Measurements from ENCODE around the gene AMER2.
A peak's percentile ranks its signal among the peaks of the same experiment; 100 is the strongest.

AMER2 gene

GRCh38 chr13:25117312-25117711 lies 54.8 kb downstream of the AMER2 start:
- TF ChIP-seq CTCF (conservative IDR thresholded peaks at IDR 0.05) (no peak), ZFX (IDR thresholded peaks at IDR 0.05) (no peak)
- H3K27ac ChIP-seq = peak overlapping the region; percentile 62

- H3K27ac ChIP-seq = no peak overlapping the region
- TF ChIP-seq CTCF (conservative IDR thresholded peaks at IDR 0.05) = no peak; the same call in 1 of the 2 replicates
- TF ChIP-seq ZFX (IDR thresholded peaks at IDR 0.05) = no peak
Observed at GRCh38 chr13:25116044-25116443, 56.0 kb downstream of the AMER2 start.

- TF ChIP-seq CTCF (conservative IDR thresholded peaks at IDR 0.05) (peak; percentile 100), ZFX (IDR thresholded peaks at IDR 0.05) (no peak)
- no peak overlapping the region; the same call in 1 of the 2 replicates for H3K27ac ChIP-seq
Observed at GRCh38 chr13:25114220-25114619, 57.9 kb downstream of the AMER2 start.

GRCh38 chr13:25112695-25113255 lies 59.3 kb downstream of the AMER2 start:
- no peak overlapping the region for H3K27ac ChIP-seq
- no peak for TF ChIP-seq ZFX (IDR thresholded peaks at IDR 0.05)
- no peak for TF ChIP-seq CTCF (conservative IDR thresholded peaks at IDR 0.05)

Data from C4-2B (cell line).